T-helper 2 cell treated with Interferon-gamma antibody and Interleukin-4, amounts not matched to agents 5 μg/mL and 100 μg/mL, for 36 hours (primary cell): ENCODE measurements around the gene KLHL5.

Experiments used
- DNase-seq: peaks from one replicate; pipeline ENCODE4 v3.0.0; 2021; ENCODE audit warnings: low spot score
- H3K27ac Mint-ChIP-seq: one replicate; pipeline ENCODE4 v1.8.0; 2021; ENCODE audit warnings: mild to moderate bottlenecking, mixed read lengths
- H3K27me3 Mint-ChIP-seq: one replicate; pipeline ENCODE4 v1.8.0; 2021; ENCODE audit warnings: low read depth, mixed read lengths
- H3K36me3 Mint-ChIP-seq: one replicate; pipeline ENCODE4 v1.8.0; 2021; ENCODE audit warnings: low read depth, mixed read lengths
- H3K4me1 Mint-ChIP-seq: one replicate; pipeline ENCODE4 v1.8.0; 2021; ENCODE audit warnings: low read depth, mixed read lengths
- H3K4me3 Mint-ChIP-seq: one replicate; pipeline ENCODE4 v1.8.0; 2022; ENCODE audit warnings: mild to moderate bottlenecking, moderate library complexity, mixed read lengths
- H3K9me3 Mint-ChIP-seq: one replicate; pipeline ENCODE4 v1.8.0; 2021; ENCODE audit warnings: mixed read lengths

The KLHL5 gene

GRCh38 chr4:39036172-39036571 is 25.9 kb upstream of the KLHL5 start:
- no peaks in the 10 kb centered on the region for H3K27me3 Mint-ChIP-seq
- no peak for DNase-seq
- H3K4me3 Mint-ChIP-seq, result no peak overlapping the region
- no peaks in the 10 kb centered on the region for H3K36me3 Mint-ChIP-seq
- peaks cover 27% of the 10 kb centered on the region for H3K4me1 Mint-ChIP-seq
- no peak overlapping the region for H3K27ac Mint-ChIP-seq
- no peaks in the 10 kb centered on the region for H3K9me3 Mint-ChIP-seq

GRCh38 chr4:39037491-39037825 is 24.6 kb upstream of the KLHL5 start:
- H3K27me3 Mint-ChIP-seq, result no peaks in the 10 kb centered on the region
- no peaks in the 10 kb centered on the region for H3K9me3 Mint-ChIP-seq
- no peak for DNase-seq
- H3K4me1 Mint-ChIP-seq, result peaks cover 28% of the 10 kb centered on the region
- H3K27ac Mint-ChIP-seq, result peak overlapping the region; percentile 41
- no peak overlapping the region for H3K4me3 Mint-ChIP-seq
- H3K36me3 Mint-ChIP-seq, result no peaks in the 10 kb centered on the region

GRCh38 chr4:39037941-39038340 is 24.1 kb upstream of the KLHL5 start:
- Mint-ChIP-seq H3K27me3 (no peaks in the 10 kb centered on the region), H3K4me3 (no peak overlapping the region), H3K4me1 (peaks cover 25% of the 10 kb centered on the region), H3K27ac (no peak overlapping the region), H3K9me3 (no peaks in the 10 kb centered on the region), H3K36me3 (no peaks in the 10 kb centered on the region)
- no peak for DNase-seq

- Mint-ChIP-seq H3K27ac (no peak overlapping the region), H3K9me3 (no peaks in the 10 kb centered on the region), H3K4me3 (no peak overlapping the region), H3K36me3 (no peaks in the 10 kb centered on the region), H3K4me1 (peaks cover 30% of the 10 kb centered on the region), H3K27me3 (no peaks in the 10 kb centered on the region)
- DNase-seq, result no peak
Observed at GRCh38 chr4:39039108-39039507, 22.9 kb upstream of the KLHL5 start.

GRCh38 chr4:39042366-39042765 is 19.7 kb upstream of the KLHL5 start:
- H3K27me3 Mint-ChIP-seq, result no peaks in the 10 kb centered on the region
- no peak overlapping the region for H3K4me3 Mint-ChIP-seq
- H3K36me3 Mint-ChIP-seq, result peaks cover 7% of the 10 kb centered on the region
- H3K9me3 Mint-ChIP-seq, result no peaks in the 10 kb centered on the region
- H3K27ac Mint-ChIP-seq, result no peak overlapping the region
- no peak for DNase-seq
- peaks cover 42% of the 10 kb centered on the region for H3K4me1 Mint-ChIP-seq

GRCh38 chr4:39043058-39043860 is 18.8 kb upstream of the KLHL5 start:
- H3K27me3 Mint-ChIP-seq, result no peaks in the 10 kb centered on the region
- no peak for DNase-seq
- peaks cover 11% of the 10 kb centered on the region for H3K36me3 Mint-ChIP-seq
- peaks cover 44% of the 10 kb centered on the region for H3K4me1 Mint-ChIP-seq
- no peaks in the 10 kb centered on the region for H3K9me3 Mint-ChIP-seq
- peak overlapping the region; percentile 90 for H3K27ac Mint-ChIP-seq
- H3K4me3 Mint-ChIP-seq, result peak overlapping the region; percentile 89

- peaks cover 49% of the 10 kb centered on the region for H3K4me1 Mint-ChIP-seq
- no peak for DNase-seq
Observed at GRCh38 chr4:39043861-39044363, 18.1 kb upstream of the KLHL5 start.

GRCh38 chr4:39044364-39044955 is 17.6 kb upstream of the KLHL5 start:
- peak; percentile 93 for DNase-seq
- no peaks in the 10 kb centered on the region for H3K27me3 Mint-ChIP-seq
- peak overlapping the region; percentile 89 for H3K4me3 Mint-ChIP-seq
- peaks cover 11% of the 10 kb centered on the region for H3K36me3 Mint-ChIP-seq
- peaks cover 52% of the 10 kb centered on the region for H3K4me1 Mint-ChIP-seq
- no peaks in the 10 kb centered on the region for H3K9me3 Mint-ChIP-seq
- peak overlapping the region; percentile 90 for H3K27ac Mint-ChIP-seq

More at GRCh38 chr4:39043861-39044363, 18.1 kb upstream of the KLHL5 start:
- peaks cover 11% of the 10 kb centered on the region for H3K36me3 Mint-ChIP-seq
- H3K27me3 Mint-ChIP-seq, result no peaks in the 10 kb centered on the region
- H3K27ac Mint-ChIP-seq, result peak overlapping the region; percentile 90
- no peaks in the 10 kb centered on the region for H3K9me3 Mint-ChIP-seq
- H3K4me3 Mint-ChIP-seq, result peak overlapping the region; percentile 89

GRCh38 chr4:39044956-39045826 is 16.8 kb upstream of the KLHL5 start:
- no peak for DNase-seq
- Mint-ChIP-seq H3K27me3 (no peaks in the 10 kb centered on the region), H3K36me3 (peaks cover 11% of the 10 kb centered on the region), H3K4me3 (peak overlapping the region; percentile 95), H3K4me1 (peaks cover 52% of the 10 kb centered on the region), H3K27ac (peak overlapping the region; percentile 83), H3K9me3 (no peaks in the 10 kb centered on the region)

GRCh38 chr4:39045827-39046221 is 16.2 kb upstream of the KLHL5 start:
- Mint-ChIP-seq H3K36me3 (peaks cover 11% of the 10 kb centered on the region), H3K4me1 (peaks cover 55% of the 10 kb centered on the region), H3K27ac (peak overlapping the region; percentile 83), H3K27me3 (no peaks in the 10 kb centered on the region), H3K9me3 (no peaks in the 10 kb centered on the region), H3K4me3 (peak overlapping the region; percentile 95)
- no peak for DNase-seq

GRCh38 chr4:39046249-39046648 is 15.8 kb upstream of the KLHL5 start:
- Mint-ChIP-seq H3K4me1 (peaks cover 57% of the 10 kb centered on the region), H3K4me3 (peak overlapping the region; percentile 95), H3K27me3 (no peaks in the 10 kb centered on the region), H3K36me3 (peaks cover 11% of the 10 kb centered on the region), H3K27ac (peak overlapping the region; percentile 83), H3K9me3 (no peaks in the 10 kb centered on the region)
- no peak for DNase-seq

GRCh38 chr4:39047681-39048080 is 14.4 kb upstream of the KLHL5 start:
- H3K36me3 Mint-ChIP-seq, result peaks cover 11% of the 10 kb centered on the region
- no peaks in the 10 kb centered on the region for H3K9me3 Mint-ChIP-seq
- peak overlapping the region; percentile 95 for H3K4me3 Mint-ChIP-seq
- no peak for DNase-seq
- peaks cover 58% of the 10 kb centered on the region for H3K4me1 Mint-ChIP-seq
- no peaks in the 10 kb centered on the region for H3K27me3 Mint-ChIP-seq
- H3K27ac Mint-ChIP-seq, result peak overlapping the region; percentile 77

GRCh38 chr4:39048311-39048710 is 13.7 kb upstream of the KLHL5 start:
- peaks cover 60% of the 10 kb centered on the region for H3K4me1 Mint-ChIP-seq
- H3K36me3 Mint-ChIP-seq, result peaks cover 11% of the 10 kb centered on the region
- peak overlapping the region; percentile 77 for H3K27ac Mint-ChIP-seq
- H3K27me3 Mint-ChIP-seq, result no peaks in the 10 kb centered on the region
- H3K4me3 Mint-ChIP-seq, result peak overlapping the region; percentile 95
- no peaks in the 10 kb centered on the region for H3K9me3 Mint-ChIP-seq
- DNase-seq, result no peak

- Mint-ChIP-seq H3K27ac (no peak overlapping the region), H3K4me3 (no peak overlapping the region), H3K36me3 (peaks cover 8% of the 10 kb centered on the region), H3K4me1 (peaks cover 52% of the 10 kb centered on the region), H3K27me3 (no peaks in the 10 kb centered on the region), H3K9me3 (no peaks in the 10 kb centered on the region)
- no peak for DNase-seq
Observed at GRCh38 chr4:39050590-39050989, 11.4 kb upstream of the KLHL5 start.
